T-helper 22 cell (primary cell): ENCODE measurements around the gene ANKFY1.
"Not testable (repeated sequence)": the region's sequence is repeated elsewhere in the genome, so short reads cannot be mapped to it uniquely, and the experiment has no call there.

Experiments used
- DNase-seq: peaks from one replicate; pipeline ENCODE4 v3.0.0-alpha.2; 2020; ENCODE audit warnings: low read depth

The ANKFY1 gene

DNA sequence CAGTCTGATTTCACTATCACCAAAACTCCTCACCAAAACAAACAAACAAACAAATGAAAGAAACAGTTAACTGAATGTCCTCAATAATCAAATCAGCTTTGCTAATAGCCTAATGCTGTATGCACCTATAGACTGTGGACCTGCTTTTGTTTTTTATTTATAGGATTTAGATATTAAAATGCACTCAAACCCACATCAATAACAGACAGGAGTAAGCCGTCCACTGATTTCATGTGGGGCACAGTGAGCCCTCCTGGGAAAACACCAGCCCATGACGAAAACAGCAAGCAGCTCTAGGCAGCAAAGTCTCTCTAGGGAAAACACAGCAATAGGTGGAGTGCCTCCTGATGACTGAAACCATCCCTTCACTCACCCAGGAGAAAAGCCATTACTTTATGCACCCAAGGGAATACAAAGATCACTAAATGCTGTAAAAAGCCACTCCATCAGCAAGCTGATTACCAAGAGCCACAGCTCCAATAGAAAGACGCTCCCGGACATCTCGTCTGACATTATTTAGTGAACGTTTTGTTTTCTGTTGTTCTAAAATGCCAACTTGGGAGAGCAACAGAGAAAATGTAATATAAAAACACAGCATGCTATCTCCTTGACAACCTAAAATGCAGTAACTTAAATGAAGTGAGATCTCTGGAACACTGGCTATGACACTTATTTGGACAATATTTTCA, 47.8 kb downstream of the ANKFY1 start:
- DNase-seq: no peak

DNA sequence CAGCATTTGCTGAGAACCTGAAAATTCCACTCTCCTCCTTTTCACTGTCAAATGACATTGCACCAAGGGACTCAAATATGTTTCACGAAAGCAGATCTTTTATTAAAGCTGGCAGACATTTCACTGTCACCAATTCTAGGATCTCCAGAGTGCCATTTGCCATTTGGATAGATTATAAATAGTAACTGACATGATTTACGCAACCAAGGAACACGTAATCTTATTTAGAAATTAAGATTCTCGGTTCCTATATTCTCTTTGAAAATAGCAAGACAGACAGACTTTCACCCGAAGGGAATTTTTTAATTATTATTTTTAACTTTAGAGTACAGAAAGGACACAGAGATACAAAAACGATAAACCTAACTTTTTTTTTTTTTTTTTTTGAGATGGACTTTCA, 49.6 kb downstream of the ANKFY1 start:
- DNase-seq: no peak

DNA sequence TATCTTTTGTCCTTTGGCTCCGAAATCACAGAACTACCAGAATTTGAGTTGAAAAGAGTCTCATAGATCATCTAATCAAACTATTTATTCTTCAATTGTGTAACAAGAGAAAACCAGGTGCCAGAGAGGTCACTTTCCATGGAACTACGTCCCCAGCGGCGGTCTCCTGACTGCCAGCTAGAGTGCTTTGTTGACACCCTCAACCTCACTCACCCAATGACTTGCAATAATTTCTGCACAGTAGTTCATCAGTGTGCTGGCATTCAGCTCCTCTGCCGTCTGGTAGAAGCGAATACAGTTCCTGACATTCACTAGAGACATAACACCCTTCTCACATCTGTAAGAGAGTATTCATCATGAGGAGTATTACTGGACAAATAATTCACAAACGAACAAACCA, 54.2 kb downstream of the ANKFY1 start:
- no peak for DNase-seq

DNA sequence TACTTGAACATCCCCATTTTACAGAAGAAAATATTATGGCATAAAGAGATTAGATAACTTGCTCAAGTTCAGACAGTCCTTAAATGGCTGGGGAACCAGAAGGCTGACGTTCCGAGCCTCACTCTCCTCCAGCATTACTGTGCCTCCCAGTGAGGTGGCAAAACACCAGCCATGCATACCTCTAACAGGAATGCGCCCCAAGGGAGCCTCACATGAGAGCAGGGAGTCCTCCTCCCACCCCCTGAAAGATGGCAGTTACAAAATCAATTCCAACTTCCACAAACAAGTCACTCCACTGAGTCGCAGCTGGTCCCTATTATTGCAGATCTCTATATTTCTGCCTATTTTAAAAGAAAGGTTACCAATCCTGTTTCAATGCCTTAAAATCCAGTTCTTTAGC, 55.5 kb downstream of the ANKFY1 start:
- DNase-seq: no peak

DNA sequence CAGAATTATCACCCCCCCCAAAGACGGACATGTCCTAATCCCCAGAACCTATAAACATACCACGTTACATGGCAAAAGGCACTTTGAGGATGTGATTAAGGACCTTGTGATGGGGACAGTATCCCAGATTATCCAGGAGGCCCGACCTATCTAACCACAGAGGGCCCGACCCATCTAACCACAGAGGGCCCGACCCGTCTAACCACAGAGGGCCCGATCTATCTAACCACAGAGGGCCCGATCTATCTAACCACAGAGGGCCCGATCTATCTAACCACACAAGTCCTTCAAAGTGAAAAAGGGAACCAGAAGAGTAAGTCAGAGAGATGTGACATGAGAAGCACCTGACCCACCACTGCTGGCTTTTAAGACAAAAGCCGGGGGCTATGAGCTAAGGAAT, 56.8 kb downstream of the ANKFY1 start:
- no peak for DNase-seq

DNA sequence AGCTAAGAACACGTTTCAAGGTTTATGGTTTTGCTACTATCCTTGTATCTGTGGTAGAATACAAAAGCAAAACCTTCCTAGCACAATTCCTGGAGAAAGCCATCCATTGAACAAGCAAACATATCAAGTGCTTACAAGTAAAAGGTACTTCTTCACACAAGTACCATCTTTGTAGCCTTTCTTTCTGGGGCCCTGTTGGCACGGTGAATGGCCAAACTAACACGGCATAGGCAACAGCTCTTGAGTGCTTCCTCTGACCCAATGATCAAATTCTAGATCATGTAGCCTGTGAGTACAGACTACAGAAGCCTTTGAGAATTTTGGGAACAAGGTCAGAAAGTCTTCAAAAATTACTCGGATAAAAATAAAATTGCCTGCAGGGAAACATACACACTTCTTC, 57.9 kb downstream of the ANKFY1 start:
- DNase-seq: no peak

DNA sequence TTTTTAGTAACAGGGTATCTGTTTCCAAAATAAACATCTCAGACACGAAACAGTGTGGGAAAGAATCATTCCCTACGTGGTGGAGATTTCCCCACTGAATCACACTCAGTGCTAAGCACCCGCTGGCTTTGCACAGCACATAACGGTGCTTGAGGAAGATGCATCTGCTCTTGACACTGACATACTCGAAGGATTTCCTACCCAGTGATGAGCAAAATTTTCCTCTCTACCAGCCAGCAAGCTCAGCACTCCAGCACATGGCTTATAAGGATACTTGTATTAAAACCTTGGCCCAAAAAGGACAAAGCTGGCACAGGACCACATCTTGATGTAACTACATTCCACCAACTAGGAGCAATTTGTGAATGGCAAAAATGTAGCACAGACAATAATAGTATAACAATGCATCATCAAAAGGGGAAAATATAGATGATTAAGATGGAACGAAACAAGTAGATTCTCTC, 59.0 kb downstream of the ANKFY1 start:
- DNase-seq: no peak

DNA sequence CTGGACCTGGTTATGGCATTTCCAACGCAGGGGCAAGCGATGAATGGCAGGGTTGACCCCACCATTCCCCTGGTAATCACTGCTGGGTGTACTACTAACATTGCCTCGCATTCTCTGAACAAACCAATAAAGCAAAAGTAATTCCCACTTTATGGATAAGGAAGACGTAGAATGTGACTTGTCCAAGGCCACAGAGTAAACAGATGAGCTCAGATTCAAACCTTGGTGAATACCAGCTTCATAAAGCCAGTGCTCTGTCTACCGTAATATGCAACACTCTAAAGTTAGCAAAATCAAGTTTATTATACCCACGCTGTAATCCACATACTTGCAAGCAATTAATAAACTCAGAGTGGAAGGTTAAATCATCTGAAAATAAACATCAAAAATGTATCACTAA, 59.6 kb downstream of the ANKFY1 start:
- no peak for DNase-seq

DNA sequence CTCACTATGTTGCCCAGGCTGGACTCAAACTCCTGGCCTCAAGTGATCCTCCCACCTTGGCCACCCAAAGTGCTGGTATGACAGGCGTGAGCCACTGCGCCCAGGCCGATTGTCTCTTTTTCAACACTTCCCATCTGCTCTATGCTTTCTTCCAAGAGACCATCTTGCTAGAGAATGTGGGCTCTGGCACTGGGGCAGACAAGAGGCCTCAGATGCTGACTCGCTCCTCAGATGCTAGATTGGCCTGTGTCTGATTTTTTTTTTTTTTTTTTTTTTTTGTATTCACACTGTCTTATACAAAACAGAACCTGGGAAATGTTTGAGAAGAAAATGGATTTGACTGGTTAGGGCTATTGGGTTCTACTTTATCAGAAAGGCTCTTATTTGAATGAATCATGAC, 62.6 kb downstream of the ANKFY1 start:
- DNase-seq: no peak

DNA sequence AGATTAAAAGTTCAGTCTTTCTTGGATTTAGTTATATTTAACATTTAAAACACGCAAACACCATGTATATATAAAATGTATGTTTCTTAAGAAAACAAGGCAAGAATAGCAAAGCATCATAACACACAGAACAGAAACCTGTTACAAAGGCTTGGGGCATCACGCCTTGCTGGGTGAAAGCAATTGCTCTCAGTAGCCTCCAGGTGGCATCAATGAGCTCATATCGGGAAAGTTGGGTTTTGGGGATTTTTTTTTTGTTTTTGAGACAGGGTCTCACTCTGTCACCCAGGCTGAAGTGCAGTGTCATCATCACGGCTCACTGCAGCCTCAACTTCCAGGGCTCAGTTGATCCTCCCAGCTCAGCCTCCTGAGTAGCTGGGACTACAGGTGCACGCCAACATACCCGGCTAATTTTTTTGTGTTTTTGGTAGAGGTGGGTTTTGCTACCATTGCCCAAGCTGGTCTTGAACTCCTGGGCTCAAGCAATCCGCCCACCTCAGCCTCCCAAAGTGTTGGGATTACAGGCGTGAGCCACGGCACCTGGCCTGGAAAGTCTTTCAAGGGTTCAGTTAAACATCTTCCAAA, 63.9 kb downstream of the ANKFY1 start:
- no peak for DNase-seq

DNA sequence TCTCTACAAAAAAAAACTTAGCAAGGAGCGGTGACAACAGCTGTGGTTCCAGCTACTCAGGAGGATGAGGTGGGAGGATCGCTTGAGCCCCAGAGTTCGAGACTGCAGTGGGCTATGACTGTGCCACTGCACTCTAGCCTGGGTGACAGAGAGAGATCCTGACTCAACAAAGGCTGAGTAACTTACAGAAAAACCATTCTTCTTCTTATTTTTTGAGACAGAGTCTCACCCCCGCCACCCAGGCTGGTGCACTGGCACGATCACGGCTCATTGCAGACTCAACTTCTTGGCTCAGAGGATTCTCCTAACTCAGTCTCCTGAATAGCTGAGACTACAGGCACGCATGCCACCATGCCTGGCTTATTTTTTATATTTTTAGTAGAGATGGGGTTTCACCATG, 64.8 kb downstream of the ANKFY1 start:
- no peak for DNase-seq

DNA sequence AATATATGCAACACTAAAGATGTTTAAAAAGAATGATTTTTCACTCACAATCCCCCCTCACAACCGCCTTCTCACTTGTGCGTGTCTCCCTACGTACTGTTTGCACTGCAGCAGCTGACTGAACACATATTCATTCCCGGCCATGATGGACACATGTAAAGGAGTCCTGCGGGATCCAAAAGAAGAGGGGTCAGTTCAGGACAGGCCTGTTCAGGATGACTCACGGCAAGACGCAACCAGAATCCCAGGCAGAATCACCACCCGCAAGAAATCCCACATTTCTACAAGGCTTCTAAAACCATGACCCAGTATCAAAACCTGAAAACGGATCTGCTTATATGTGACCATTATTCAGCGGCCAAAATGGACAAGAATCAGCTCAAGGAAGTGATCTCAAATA, 68.5 kb downstream of the ANKFY1 start:
- DNase-seq: no peak

DNA sequence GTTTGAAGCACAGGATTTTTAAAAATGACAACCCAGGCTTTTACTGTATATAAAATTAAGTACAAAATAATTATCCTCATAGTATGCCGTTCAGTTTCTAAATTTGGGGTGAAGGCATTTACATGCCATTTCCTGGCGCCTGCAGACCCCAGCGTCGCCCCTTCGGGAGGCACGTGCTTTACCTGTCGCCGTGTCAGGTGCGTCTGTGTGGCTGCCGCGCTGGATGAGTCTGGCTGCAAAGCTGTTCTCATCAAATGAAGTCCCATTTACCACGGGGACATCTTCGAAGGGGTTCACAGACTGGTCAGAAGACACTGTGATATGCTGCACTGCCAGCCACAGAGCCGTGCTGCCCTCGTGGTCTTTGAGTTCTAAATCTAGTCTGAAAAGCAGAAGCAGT, 69.0 kb downstream of the ANKFY1 start:
- DNase-seq: no peak

DNA sequence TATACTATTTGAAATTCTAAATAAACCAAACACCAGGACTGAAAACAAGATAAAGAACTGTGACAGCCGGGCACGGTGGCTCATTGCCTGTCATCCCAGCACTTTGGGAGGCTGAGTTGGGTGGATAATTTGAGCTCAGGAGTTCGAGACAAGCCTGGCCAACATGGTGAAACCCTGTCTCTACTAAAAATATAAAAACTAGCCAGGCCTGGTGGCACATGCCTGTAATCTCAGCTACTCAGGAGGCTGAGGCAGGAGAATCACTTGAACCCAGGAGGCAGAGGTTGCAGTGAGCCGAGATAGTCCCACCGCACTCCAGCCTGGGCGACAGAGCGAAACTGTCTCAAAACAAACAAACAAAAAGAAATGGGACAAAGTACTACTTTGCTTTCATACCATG, 73.0 kb downstream of the ANKFY1 start:
- DNase-seq: not testable (repeated sequence)

DNA sequence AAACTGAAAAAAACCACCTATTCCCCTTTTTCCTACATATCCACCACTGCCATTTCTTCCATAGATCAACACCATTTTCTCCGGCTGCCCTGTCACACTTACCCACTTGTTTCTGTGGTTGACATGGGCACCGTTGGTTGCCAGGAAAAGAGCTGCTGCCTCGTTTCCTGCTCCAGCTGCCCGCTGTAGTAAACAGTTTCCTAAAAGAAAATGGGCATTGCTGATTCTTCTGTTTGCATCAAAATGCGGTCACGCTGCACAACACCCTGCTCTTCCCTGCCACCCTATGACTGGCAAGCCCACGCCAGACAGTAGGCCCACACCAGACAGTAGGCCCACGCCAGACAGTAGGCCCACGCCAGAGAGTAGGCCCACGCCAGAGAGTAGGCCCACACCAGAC, 74.5 kb downstream of the ANKFY1 start:
- DNase-seq: no peak

DNA sequence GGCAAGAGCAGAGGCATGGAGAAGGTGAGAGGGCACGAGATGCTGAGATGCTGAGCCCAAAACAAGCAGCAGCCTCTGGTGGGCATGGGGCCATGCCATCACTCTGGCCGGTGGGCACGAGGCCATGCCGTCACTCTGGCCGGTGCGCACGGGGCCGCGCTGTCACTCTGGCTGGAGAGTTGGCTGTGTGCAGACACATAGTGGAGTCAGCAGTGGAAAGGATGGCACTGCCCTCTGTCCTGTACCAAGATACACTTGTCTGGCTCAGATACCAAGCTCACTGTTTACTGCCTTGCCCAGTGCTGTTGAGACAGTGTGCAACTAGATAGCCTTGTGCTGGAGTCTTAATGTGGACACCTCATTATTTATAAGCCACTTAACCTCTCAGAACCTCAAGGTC, 75.7 kb downstream of the ANKFY1 start:
- no peak for DNase-seq

DNA sequence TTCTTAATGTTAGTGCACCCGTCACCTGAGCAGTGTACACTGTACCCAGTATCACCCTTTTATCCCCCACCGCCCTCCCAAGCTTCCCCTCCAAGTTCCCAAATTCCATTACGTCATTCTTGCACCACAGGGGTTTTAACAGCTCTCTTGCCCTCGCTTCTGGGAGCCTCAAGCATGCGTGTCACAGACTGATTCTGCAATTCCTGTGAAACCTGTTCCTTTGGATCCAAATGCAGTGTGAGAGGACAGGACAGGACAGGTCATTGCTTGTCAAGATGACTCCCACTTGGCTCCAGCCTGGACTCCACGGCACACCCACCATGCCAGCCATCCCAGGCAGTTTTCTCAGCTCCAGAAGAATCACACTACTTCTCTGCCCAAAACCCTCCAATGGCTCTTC, 76.7 kb downstream of the ANKFY1 start:
- DNase-seq: no peak

DNA sequence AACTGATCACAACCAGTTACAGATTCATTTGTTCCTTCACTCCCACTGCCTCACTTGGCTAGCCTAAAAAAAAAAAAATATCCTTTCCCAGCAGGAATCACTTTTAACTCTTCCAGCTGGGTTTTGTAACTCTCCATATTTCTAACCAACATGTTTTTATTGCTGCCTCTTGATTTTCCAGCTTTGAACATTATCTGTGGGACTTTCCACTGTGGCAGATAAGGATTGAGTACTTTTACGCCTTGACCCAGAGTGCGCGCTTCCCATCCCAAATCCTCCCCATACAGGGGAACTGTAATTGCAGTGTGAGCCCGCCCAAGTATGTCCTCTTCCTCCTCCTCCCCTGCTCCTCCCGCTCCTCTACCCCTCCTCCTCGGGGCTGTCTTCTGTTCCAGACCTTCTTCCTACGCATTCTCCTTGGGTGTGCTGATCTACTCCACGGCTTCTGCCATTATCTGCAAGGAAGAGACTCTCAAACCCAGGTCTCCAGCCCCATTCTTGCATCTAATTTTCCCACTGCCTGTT, 77.4 kb downstream of the ANKFY1 start:
- no peak for DNase-seq

DNA sequence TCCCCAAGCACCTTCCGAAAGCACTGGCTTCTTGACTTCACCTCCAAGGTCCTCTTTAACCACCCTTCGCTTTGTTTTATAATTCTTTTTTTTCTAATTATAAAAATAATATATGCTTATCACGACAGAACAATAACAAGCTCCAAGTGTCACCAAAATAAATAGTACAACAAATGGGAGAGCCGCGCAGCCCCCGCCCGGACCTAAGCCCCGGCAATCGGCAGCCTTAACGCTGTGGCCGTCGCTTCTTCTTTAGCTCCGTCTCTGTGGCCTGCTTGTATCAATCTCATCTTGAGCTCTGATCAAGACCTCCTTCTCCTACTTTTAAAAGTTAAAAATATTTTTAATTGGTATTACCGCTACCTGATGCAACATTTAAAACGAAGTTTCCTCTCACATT, 78.1 kb downstream of the ANKFY1 start:
- no peak for DNase-seq

DNA sequence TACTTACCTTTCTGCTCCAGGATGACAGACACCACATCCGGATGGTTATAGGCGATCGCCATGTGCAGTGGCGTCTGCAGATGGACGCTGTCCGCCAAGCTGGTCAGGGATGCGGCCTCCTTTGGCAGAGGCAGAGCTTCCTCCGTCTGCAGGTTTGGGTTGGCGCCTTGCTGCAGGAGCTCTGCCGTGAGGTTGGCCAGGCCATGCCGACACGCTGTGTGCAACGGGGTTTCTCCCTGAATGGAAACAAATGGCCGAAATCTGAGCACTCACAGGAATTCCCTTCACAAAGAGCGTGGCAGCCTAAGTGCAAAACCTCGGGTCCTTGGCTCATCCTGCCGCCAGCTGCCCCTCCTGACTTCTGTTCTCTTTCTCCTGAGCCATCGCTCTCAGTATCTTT, 79.0 kb downstream of the ANKFY1 start:
- DNase-seq: no peak

DNA sequence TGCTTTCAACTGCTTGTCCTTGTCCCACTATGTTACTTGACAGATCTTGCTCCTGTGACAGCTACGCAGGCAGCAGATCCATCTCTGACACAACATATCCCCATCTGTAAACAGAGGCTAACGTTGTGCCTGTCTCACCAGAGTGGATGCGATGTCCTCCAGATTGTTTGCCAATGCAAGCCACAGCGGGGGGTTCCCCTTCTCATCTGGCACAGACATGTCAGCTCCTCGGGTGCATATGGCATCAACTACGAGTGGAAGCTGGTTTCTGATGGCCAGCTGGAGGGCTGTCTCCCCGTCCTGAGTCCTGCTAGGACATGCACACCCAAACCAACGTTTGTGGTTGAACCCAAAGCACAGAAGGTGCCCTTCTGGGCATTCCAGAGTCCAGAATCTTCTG, 81.7 kb downstream of the ANKFY1 start:
- no peak for DNase-seq

DNA sequence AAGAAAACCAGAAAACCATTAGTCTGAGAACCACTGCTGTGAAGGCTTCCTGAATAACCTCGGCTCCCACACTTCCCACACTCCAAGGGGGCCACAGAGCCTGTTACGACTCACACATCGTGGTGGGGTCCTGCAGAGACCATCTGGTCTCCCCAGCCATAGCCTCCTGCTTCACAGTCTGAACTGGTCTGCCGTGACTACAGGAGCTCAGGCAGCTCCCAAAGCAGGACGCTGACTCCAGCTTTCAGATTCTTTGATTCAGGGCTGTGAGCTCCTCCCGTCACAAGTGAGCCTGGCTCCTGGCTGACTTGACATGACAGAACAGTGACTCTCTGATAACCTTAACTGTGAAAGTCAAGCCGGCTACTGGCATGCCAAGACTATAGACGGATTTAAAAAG, 83.0 kb downstream of the ANKFY1 start:
- DNase-seq: no peak

DNA sequence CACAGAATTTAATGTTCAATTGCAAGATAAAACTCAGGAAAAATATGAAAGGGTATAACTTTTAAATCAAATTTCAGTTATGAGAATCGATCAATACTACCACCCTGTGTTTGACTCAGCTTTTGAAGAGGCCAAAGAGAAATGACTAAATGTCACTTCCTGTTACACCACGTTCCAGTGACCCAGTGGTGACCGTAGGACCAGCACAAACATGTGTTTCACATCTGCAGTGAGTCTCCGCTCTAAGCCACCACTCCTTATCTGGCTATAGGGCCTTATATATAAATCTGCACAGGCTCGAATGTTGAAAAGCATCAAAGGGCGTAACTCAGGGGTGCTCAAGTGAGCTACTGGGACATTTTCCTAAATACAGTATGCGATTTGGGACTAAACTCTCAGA, 84.7 kb downstream of the ANKFY1 start:
- DNase-seq: no peak

DNA sequence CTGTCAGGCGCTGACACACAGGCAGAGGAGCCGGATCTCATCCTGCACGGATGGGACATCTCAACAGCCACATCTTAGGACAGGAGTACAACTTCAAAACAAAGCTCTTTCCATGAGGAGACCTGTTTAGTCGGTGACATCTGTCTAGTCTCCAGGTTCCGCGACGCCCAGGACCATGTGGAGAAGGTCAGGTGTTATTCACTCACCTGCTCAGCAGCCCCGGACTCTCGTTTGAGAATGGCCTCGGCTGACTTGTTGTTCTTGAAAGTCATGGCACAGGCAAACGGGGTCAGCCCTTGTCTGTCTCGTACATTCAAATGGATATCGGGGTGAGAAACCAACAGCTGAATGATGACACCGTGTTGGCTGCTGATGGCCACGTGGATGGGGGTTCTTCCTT, 85.1 kb downstream of the ANKFY1 start:
- no peak for DNase-seq
